Measurements from ENCODE around the gene COPS4. TPM values are rescaled to one million over a fixed set of nuclear protein-coding genes. Genes with fewer than 3 reads are reported as not detected.
A peak's percentile ranks its signal among the peaks of the same experiment; 100 is the strongest.
"Not testable (repeated sequence)": the region's sequence is repeated elsewhere in the genome, so short reads cannot be mapped to it uniquely, and the experiment has no call there.

The COPS4 gene
- polyA plus RNA-seq, 1 donor (not counting 4 experiments of a cell fraction or from before 2014, with no cell fraction given) = 50.2 TPM

- Histone ChIP-seq H4K20me1 (ENCODE audit: control insufficient read depth, extremely low read depth, insufficient read depth, low read length) (no peaks in the 10 kb centered on the region), H3K4me2 (ENCODE audit: control insufficient read depth, extremely low read depth, insufficient read depth, low read depth, low read length) (peak overlapping the region; percentile 97), H3K4me3 (ENCODE audit: control insufficient read depth in 2 of 3, extremely low read depth in 1 of 3, insufficient read depth in 2 of 3, low read depth in 1 of 3, low read length in 3 of 3) (no peak overlapping the region), H3K4me1 (ENCODE audit: control insufficient read depth, extremely low read depth, insufficient read depth, low read length) (peaks cover 25% of the 10 kb centered on the region), H2AFZ (ENCODE audit: control insufficient read depth, low read length) (no peak overlapping the region), H3K36me3 (ENCODE audit: control insufficient read depth in 2 of 2, extremely low read depth in 1 of 2, insufficient read depth in 2 of 2, low read length in 2 of 2) (no peaks in the 10 kb centered on the region), H3K9me3 (ENCODE audit: control insufficient read depth, low read depth, low read length) (no peaks in the 10 kb centered on the region), H3K27me3 (ENCODE audit: control insufficient read depth, extremely low read depth, insufficient read depth, low read length) (no peaks in the 10 kb centered on the region), H3K9me1 (ENCODE audit: control insufficient read depth, extremely low read depth, insufficient read depth, low read length) (no peaks in the 10 kb centered on the region), H3K9ac (ENCODE audit: control insufficient read depth, extremely low read depth, insufficient read depth, low read length) (no peak overlapping the region), H3K27ac (ENCODE audit: control insufficient read depth, insufficient read depth, low read length) (peak overlapping the region; percentile 84), H3K79me2 (ENCODE audit: control insufficient read depth, insufficient read depth, low read length) (no peaks in the 10 kb centered on the region)
- dilution Hi-C loops (cut with MboI; ENCODE audit: extremely low pct_ligation_motif_present, low sequenced_read_pairs) = no loop called here
- FAIRE-seq = no peak
- DNase-seq (ENCODE audit: low read depth, low spot score) = no peak
- TF ChIP-seq, protein P1, sequence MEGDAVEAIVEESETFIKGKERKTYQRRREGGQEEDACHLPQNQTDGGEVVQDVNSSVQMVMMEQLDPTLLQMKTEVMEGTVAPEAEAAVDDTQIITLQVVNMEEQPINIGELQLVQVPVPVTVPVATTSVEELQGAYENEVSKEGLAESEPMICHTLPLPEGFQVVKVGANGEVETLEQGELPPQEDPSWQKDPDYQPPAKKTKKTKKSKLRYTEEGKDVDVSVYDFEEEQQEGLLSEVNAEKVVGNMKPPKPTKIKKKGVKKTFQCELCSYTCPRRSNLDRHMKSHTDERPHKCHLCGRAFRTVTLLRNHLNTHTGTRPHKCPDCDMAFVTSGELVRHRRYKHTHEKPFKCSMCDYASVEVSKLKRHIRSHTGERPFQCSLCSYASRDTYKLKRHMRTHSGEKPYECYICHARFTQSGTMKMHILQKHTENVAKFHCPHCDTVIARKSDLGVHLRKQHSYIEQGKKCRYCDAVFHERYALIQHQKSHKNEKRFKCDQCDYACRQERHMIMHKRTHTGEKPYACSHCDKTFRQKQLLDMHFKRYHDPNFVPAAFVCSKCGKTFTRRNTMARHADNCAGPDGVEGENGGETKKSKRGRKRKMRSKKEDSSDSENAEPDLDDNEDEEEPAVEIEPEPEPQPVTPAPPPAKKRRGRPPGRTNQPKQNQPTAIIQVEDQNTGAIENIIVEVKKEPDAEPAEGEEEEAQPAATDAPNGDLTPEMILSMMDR (optimal IDR thresholded peaks at IDR 0.05 in 1 of 3, IDR thresholded peaks at IDR 0.05 in 1 of 3, conservative IDR thresholded peaks at IDR 0.05 in 1 of 3; ENCODE audit: extremely low read depth in 1 of 3, insufficient read depth in 2 of 3, low read length in 3 of 3) = no peak
- TF ChIP-seq EZH2 (IDR thresholded peaks at IDR 0.05; ENCODE audit: low read length) = no peak
These were observed 76.2 kb downstream of the COPS4 start for GRCh38 chr4:83110970-83111750.

DNA sequence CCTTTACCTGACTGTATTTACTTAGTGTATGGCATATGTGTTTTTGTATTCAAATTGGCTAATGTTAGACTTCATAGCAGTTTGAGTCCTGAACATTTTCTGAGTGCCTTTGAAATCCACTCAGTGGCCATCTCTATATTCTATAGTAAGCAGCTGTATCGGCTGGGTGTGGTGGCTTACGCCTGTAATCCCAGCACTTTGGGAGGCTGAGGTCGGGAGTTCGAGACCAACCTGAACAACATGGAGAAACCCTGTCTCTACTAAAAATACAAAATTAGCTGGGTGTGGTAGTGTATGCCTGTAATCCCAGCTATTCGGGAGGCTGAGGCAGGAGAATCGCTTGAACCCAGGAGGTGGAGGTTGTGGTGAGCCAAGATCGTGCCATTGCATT is 76.8 kb downstream of the COPS4 start:
- H4K20me1 ChIP-seq (ENCODE audit: control insufficient read depth, extremely low read depth, insufficient read depth, low read length); H3K4me2 ChIP-seq (ENCODE audit: control insufficient read depth, extremely low read depth, insufficient read depth, low read depth, low read length); H3K9me1 ChIP-seq (ENCODE audit: control insufficient read depth, extremely low read depth, insufficient read depth, low read length); FAIRE-seq; H3K79me2 ChIP-seq (ENCODE audit: control insufficient read depth, insufficient read depth, low read length); H3K36me3 ChIP-seq (ENCODE audit: control insufficient read depth in 2 of 2, extremely low read depth in 1 of 2, insufficient read depth in 2 of 2, low read length in 2 of 2); H3K4me3 ChIP-seq (ENCODE audit: control insufficient read depth in 2 of 3, extremely low read depth in 1 of 3, insufficient read depth in 2 of 3, low read depth in 1 of 3, low read length in 3 of 3); H3K9me3 ChIP-seq (ENCODE audit: control insufficient read depth, low read depth, low read length); H2AFZ ChIP-seq (ENCODE audit: control insufficient read depth, low read length); dilution Hi-C loops (cut with MboI; ENCODE audit: extremely low pct_ligation_motif_present, low sequenced_read_pairs); H3K27ac ChIP-seq (ENCODE audit: control insufficient read depth, insufficient read depth, low read length); DNase-seq (ENCODE audit: low read depth, low spot score); H3K9ac ChIP-seq (ENCODE audit: control insufficient read depth, extremely low read depth, insufficient read depth, low read length); H3K27me3 ChIP-seq (ENCODE audit: control insufficient read depth, extremely low read depth, insufficient read depth, low read length): not testable (repeated sequence)
- peaks cover 25% of the 10 kb centered on the region for H3K4me1 ChIP-seq (ENCODE audit: control insufficient read depth, extremely low read depth, insufficient read depth, low read length)

GRCh38 chr4:83112231-83112630 is 77.2 kb downstream of the COPS4 start:
- FAIRE-seq (peak; percentile 43), DNase-seq (ENCODE audit: low read depth, low spot score) (no peak)
- H3K4me2 ChIP-seq (ENCODE audit: control insufficient read depth, extremely low read depth, insufficient read depth, low read depth, low read length) = no peak overlapping the region
- H3K9me1 ChIP-seq (ENCODE audit: control insufficient read depth, extremely low read depth, insufficient read depth, low read length) = no peaks in the 10 kb centered on the region
- H3K4me1 ChIP-seq (ENCODE audit: control insufficient read depth, extremely low read depth, insufficient read depth, low read length) = peaks cover 25% of the 10 kb centered on the region
- no peak overlapping the region for H3K4me3 ChIP-seq (ENCODE audit: control insufficient read depth in 2 of 3, extremely low read depth in 1 of 3, insufficient read depth in 2 of 3, low read depth in 1 of 3, low read length in 3 of 3)
- H3K27me3 ChIP-seq (ENCODE audit: control insufficient read depth, extremely low read depth, insufficient read depth, low read length) = no peaks in the 10 kb centered on the region
- H2AFZ ChIP-seq (ENCODE audit: control insufficient read depth, low read length) = no peak overlapping the region
- no peaks in the 10 kb centered on the region for H3K9me3 ChIP-seq (ENCODE audit: control insufficient read depth, low read depth, low read length)
- no peak overlapping the region for H3K27ac ChIP-seq (ENCODE audit: control insufficient read depth, insufficient read depth, low read length)
- no peak overlapping the region for H3K9ac ChIP-seq (ENCODE audit: control insufficient read depth, extremely low read depth, insufficient read depth, low read length)
- dilution Hi-C loops (cut with MboI; ENCODE audit: extremely low pct_ligation_motif_present, low sequenced_read_pairs) = no loop called here
- no peaks in the 10 kb centered on the region for H4K20me1 ChIP-seq (ENCODE audit: control insufficient read depth, extremely low read depth, insufficient read depth, low read length)
- no peak for TF ChIP-seq EZH2 (IDR thresholded peaks at IDR 0.05; ENCODE audit: low read length)
- TF ChIP-seq, protein P1 (optimal IDR thresholded peaks at IDR 0.05 in 1 of 3, IDR thresholded peaks at IDR 0.05 in 1 of 3, conservative IDR thresholded peaks at IDR 0.05 in 1 of 3; ENCODE audit: extremely low read depth in 1 of 3, insufficient read depth in 2 of 3, low read length in 3 of 3) = no peak
- H3K36me3 ChIP-seq (ENCODE audit: control insufficient read depth in 2 of 2, extremely low read depth in 1 of 2, insufficient read depth in 2 of 2, low read length in 2 of 2) = no peaks in the 10 kb centered on the region
- H3K79me2 ChIP-seq (ENCODE audit: control insufficient read depth, insufficient read depth, low read length) = no peaks in the 10 kb centered on the region
